ENCODE measurements around the gene CYP46A1.

The CYP46A1 gene

DNA sequence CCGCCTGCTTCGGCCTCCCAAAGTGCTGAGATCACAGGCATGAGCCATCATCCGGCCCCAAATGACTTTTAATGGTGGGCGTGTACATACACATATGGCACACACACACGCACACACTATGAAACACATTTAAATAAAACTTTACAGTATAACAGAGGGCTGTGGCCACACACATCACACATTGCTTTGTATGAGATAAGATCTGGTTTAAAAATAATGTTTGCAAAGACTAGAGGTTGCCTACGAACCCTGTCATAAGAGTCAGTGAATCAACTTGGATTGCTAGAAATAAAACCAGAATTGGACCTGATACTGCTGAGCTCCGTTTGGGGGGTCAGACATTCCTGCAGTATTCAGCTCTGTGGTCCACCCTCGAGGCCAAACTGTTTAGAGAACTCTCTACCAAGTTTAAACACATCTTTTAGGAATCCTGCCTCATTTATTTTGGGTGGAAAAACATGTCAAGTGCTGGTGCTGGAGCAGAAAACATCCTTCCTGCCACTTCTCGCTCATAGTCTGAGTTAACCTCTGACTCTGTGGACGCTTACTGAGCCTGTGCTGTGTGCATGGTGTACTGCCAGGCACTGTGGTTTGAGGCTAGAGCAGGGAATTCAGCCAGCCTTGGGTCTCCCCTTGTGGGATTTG is 61.3 kb downstream of the CYP46A1 start:
- DNase-seq (ENCODE audit: low spot score) = no peak

DNA sequence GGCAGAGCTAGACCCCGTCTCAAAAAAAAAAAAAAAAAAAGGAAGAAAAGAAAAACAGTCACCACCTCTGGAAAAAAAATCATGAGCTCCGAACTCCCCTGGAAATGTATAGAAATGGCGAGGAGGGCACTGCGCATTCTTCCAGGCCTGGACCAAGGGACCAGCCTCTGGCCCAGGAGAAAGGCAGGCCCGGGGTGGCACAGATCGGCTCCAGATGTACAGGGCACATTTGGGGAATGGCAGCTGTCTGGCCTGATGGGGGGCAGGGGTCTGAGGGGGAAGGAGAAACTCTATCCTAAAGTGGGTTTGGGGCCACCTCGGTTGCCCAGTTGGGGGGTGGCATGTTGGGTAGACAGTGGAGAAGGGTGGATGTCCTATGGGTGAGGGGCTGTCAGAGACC is 63.1 kb downstream of the CYP46A1 start:
- DNase-seq (ENCODE audit: low spot score) = no peak

DNA sequence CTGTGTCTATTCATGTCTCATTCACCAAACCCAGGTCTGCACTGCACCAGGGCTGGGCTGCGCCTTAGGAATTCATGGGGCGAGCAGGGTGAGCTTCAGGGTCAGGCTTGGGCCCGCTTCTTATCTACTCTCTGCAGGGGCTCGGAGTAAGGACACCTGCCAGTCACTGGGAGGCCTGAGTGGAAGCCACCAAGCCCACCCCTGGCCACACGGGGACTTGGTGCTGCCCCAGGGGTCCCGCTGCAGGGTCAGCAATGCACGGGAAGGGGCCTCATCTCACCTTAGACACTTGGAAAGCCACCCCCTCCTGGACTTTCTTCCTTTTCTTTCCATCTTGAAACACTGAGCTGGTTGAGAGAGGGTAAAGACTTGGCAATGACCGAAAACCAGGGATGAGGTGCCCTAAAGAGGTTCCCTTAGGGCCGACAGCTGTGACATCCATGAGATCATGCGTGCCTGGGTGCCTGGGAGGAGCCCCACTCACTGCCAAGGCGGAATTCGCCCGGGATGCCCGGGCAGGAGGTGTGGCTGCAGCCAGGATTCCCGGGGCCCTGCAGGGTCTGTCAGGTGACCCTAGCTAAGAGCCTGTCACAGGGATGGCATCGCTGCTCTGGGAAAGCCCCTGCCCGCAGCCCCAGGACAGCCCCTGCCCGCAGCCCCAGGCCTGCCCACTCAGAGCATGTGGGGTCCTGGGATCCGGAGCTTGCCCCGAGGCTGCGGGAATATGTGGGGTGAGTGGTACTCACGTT is 63.7 kb downstream of the CYP46A1 start:
- no peak for DNase-seq (ENCODE audit: low spot score)

DNA sequence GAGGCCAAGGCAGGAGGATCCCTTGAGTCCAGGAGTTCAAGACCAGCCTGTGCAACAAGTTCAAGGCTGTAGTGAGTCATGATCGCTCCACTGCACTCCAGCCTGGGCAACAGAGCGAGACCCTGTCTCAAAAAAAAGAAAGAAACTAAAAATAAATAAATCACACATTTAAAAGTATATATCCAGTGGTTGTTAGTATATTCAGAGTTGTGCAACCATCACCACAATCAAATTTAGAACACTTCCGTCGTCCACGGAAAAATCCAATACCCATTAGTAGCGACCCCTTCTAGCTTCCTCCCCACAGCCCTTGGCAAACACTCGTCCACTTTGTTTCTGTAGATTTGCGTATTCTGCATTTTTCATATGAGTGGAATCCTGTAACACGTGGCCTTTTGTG is 64.4 kb downstream of the CYP46A1 start:
- no peak for DNase-seq (ENCODE audit: low spot score)

DNA sequence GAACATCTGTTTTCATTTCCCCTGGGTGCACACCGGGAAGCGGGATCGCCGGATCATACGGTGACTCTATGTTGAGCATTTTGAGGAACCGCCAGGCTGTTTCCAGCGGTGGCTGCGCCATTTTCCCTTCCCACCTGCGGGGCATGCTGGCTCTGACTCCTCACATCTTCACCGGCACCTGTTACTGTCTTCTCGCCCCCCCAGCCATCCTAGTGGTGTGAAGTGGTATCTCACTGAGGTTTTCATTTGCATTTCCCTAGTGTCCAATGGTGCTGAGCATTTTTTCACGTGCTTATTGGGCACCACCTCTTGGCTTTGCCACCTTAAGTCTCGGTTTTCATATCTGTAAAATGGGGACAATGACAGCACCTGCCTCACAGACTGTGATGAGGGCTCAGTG is 65.0 kb downstream of the CYP46A1 start:
- DNase-seq (ENCODE audit: low spot score) = no peak

DNA sequence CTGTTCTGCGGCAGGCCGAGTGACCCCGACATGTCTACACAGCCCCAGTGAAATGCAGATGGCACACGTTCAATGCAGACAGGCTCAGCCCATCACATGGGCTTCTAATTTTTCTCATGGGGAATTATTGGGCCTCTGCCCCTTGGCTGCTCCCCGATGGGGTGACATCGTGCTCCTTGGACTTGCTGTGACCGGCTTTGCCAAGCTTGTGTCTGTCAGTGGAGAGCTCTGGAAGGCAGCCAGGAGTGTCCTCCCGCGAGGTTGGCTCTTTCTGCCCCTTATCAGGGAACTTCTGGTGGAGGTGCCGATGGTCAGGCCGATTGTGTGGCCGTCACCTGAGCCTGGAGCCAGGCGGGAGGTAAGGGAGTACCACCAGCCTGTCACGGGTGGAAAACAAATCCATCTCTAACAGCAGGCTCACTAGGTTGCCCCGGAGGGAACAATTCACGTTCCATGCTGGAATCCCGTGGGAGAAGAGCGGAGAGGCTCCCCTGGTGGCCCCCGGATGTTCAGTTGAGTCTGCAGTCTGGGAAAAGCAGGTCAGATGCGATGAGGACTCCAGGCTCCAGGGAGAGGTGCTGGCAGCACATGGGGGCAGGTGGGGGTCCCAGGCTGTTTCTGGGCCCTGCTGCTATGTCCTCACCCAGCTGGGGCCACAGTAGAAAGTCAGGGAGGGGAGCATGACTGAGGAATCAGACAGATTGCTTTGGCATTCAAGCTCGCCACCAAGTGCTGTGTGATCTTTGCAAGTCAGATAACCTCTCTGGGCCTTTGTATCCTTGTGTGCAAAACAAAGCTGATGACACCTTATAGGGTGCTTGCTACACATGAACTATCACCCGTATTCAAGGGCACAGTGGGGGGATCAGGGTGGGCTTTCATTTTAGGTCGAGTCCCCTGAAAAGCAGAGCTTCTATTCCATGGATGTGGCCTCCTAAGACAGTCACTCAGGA is 65.9 kb downstream of the CYP46A1 start:
- DNase-seq (ENCODE audit: low spot score) = no peak

DNA sequence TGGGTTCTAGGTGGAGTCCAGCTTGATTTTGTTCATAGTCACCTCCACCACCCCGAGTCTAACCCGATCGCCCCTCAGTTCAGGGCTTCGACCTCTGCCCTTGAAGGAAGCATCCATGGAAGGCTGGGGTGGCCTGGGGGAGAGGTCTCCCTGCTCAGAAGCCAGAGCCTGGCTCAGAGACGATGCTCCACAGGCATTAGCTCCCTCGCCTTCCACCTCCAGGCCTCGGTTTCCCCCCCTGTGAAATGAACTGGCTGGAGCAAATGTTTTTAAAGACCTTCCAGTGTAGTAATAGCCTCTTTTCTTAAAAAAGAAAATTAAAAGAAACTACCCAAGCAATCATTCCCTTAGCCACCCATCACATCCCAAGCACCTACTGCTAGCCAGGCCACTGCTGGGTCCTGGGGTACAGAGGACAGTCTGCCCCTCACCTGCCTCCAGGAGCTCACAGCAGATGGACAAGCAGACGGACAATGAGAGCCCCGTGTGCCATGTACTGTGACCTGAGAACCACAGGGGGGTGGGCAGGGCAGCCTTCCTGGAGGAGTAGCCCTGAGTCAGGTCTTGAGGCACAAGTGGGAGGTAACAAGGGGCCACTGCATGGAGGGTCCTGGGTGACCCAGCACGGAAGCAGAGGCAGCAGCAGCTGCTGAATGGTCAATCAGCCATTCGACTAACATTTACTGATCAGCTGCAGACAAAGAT is 66.8 kb downstream of the CYP46A1 start:
- no peak for DNase-seq (ENCODE audit: low spot score)

DNA sequence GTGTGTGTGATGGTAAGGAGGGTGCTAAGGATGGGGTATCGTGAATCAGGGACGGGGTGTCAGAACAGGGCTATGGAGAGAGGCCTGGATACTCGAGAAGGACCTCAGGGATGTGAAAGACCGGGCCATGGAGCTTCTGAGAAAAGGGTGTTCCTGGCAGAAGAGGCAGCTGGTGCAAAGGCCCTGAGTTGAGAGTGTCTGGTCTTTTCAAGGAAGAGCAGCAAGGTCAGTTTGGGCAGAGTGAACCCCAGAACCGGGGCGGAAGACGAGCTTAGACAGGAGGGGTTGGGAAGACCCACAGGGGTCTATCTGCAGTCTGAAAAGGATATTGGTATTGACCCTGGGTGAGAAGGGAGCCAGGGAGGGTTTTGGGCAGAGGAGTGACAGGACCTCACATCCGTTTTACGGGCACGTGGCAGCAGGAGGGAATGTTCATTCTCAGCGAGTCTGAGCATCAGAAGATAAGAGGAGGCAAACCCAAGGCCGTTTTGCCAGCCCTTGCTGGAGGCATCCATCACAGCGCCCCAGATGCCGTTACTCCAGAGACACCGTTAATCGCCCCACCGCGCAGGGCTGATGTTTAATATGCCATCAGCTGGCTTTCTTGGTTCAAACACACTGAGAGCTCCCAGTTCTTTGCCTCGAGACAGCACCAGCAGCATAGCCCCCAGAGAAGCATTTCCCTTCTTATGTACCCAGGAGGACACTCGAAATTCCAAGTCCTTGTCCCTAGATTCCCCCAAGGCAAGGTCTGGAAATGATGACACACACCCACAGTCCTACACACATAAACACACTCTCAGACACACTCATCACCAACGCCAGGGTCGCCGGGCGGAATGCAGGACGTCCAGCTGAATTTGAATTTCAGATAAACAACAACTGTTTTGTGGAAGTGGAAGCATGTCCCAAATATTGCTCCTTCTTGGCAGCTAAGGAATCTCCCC is 67.7 kb downstream of the CYP46A1 start:
- no peak for DNase-seq (ENCODE audit: low spot score)

DNA sequence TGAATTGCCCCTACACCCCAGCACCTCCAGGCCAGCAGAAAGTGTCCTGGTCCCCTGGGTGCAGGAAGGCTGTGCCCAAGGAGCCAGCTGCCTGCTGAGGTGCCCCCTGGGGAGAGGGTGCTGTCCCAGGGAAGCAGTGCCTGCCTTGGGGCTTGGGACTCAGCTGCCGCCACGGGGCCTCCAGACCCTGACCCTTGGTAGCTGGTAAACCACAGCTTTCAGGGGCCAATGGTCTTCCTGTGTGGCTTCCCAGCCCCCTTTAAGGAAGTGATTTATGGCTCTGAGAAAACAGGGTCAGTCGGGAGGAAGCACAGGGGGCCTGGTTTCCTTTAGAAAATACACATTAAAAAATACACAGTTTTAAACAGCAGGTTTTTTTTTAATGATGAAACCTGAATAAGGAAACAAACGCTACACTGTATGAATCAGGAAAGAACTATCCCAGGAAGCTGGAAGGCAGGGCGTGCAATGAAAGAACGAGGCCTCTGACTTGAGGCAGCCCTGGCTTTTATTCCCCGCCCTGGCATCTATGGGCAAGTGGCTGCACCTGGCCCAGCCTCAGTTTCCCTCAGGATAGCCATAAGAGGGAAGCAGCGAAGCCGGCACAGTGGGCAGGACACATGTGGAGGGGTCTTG is 68.5 kb downstream of the CYP46A1 start:
- DNase-seq (ENCODE audit: low spot score) = no peak

DNA sequence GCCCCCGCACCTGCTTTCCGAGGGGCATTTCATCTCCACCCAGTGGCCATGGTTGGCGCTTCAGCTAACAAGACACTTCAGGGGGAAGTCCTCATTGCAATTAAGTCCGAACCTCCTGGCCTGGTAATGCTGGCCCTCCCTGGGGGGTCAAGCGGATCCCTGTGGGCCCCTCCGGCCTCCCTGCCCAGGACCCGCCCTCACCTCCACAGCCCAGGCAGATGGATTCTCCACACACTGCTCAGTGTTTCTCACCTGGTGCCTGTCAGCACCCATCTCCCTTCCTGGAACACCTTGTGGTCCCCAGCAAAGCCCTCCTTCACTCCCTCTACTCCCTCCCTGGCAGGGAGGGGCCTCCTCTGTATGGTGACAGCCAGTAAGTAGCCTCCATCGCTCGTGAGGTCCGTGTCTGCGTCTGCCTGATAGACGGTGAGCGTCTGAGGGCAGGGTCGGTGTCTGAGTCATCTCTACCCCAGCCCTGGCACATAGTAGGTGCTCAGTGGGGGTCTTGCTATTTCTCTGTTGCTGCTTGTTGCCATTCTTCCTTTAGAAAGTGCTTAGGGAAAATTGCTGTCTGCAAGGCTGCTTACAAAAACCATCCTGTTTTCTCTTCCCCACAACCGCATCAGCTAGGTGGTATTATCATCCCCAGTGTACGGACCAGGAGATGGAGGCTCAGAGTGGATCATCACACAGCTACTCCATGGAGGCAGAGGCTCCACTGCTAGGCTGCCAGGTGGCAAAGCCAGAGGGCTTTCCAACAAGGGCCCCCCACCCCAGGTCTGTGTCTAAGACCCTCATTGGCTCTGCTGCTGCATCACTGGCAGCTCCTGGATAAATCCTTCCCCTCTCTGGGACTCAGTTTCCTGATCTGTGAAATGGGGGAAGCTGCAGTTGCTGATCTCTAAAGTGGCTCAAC is 69.4 kb downstream of the CYP46A1 start:
- DNase-seq (ENCODE audit: low spot score) = no peak

DNA sequence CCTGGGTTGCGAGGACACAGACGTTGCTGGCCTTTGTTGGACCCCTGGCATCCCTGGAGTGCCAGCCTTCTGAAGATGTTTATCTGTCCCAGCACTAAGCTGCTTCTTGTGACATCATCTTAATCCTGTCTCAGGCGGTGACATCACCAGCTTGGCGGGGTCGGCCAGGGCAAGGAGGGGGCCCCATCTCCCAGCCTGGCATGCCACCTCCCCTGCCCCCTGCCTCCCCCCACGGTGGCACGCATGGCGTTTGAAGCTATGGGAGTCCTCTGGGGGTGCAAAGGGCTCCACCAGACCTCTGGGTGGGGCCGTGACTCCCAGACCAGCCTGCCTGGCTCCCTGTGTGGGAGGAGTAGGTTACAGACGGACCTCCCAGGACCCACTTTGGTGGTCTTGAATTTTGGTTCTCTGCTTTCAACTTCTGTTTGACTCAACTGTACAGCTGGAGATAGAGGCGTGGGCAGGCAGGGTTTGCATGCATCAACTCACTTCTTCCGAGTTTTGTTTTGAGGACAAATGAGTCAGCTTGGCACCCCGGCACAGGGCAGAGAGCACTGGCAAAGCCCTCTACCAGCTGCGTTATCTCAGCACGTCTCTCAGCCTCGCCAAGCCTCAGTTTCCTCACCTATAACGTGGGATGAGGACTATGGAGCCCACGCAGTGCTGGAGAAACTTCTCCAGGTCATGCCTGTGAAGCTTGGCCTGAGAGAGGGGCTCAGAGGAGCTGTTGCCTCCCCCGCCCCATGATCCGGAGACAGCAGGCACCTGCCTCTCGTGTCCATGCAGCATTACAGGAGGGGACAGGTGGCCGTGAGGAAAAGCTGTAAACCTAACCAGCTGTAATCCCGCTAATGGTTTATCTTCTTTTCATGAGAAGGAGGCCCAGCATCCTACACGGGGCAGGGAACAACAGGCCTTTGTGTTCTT is 70.3 kb downstream of the CYP46A1 start:
- no peak for DNase-seq (ENCODE audit: low spot score)

DNA sequence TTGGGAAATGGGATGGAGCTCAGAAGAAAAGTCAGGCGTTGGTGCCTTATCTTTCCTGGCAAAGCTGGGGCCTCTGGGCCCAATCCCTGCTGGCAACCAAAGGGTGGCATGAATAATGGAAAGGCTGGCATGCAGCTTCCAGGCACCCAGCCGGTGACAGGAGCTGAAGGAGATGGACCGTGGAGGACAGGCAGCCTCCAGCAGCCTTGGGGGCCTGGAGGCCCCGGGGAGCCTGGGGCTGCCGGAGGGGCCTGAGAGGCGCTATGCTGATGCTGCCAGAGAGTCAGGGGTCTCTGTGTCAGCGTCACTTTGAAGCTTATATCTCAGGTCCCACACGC is 70.9 kb downstream of the CYP46A1 start:
- DNase-seq (ENCODE audit: low spot score) = no peak

DNA sequence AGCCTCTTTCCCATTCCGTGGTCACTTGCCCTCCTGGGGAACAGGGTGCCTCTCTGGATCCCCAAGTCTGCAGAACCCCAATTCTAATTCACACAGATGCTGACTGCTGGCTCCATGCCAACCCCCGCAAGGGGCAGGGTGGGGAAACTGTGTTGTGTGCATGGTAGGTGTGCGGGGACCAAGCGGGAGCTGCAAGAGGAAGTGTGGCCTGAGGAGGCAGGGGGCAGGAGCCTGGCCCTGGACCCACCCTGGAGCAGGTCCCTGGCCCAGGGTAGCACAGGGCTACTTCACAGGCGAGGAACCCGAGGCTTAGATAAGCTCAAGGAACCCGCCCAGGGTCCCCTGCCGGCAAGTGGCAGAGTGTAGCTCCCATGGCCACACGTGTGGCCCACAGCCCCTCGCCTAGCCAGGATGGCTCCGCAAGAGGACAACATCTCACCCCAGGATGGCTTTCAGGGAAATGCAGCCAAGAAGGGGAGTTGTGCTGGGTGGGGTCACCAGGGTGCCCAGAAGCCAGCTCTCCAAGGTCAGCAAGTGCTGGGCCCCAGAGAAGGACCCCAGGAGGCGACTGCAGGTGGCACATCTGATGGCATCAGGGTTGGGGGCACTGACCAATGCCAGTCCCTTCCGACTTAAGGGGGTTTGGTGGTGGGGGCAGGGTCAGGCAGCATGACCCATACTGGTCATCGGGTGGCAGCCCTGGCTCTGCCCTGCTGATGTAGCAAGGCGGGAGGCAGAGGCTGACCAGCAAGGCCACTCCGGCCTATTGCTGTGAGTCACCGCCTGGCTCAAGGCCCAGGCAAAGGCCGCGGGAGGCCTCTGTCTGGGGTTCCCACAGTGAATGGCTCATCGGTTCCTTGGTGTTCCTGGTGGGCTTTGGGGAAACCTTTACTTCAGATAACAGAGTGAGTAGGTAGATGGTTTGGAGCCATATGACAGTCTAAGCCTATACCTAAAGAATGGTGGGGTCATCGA is 71.8 kb downstream of the CYP46A1 start:
- DNase-seq (ENCODE audit: low spot score) = no peak

DNA sequence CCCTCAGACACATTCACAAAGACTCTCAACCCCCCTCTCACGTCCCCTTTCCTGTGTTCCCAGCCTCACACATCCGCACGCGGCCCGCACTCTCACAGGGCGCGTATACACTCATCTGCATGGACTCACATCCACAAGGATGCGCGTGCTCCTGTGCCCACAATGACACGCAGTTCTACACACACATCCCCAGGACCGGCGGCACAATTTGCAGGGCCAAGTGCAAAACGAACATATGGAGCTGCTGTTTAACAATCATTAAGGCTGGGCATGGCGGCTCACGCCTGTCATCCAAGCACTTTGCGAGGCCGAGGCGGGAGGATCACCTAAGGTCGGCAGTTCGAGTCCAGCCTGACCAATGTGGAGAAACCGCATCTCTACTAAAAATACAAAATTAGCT is 72.7 kb downstream of the CYP46A1 start:
- no peak for DNase-seq (ENCODE audit: low spot score)

DNA sequence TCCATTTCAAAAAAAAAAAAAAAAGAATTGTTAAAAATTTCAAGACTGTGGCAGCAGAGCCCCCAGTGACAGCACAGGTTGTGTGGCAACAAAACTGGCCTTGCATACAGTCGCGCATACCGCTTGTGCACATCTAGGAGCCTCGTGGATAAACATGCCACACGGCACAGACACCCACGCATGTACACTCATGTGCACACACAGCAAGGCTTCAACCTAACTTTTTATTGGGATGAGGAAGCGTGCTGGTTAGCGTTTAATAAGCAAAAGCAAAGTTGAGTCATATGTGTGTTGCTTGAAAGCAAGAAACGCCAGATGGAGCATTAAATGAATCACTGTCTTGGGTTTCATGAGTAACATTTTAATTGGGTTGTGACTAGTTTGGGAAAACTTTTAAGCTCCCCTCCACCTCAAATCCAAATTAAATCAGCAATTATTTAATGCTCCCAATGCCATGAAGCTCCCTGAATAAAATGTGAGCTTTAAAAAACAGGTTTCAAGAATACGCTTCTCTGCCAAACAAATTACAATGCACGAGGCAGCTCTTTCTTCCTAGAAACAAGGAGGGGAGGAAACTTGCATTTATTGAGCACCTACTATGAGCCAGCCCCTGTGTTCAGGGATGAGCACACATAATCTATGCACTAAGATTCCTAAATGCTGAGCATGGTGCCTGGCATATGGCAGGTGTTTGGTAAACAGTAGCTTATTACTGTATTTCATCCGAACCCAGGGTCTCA is 73.4 kb downstream of the CYP46A1 start:
- DNase-seq (ENCODE audit: low spot score) = no peak

DNA sequence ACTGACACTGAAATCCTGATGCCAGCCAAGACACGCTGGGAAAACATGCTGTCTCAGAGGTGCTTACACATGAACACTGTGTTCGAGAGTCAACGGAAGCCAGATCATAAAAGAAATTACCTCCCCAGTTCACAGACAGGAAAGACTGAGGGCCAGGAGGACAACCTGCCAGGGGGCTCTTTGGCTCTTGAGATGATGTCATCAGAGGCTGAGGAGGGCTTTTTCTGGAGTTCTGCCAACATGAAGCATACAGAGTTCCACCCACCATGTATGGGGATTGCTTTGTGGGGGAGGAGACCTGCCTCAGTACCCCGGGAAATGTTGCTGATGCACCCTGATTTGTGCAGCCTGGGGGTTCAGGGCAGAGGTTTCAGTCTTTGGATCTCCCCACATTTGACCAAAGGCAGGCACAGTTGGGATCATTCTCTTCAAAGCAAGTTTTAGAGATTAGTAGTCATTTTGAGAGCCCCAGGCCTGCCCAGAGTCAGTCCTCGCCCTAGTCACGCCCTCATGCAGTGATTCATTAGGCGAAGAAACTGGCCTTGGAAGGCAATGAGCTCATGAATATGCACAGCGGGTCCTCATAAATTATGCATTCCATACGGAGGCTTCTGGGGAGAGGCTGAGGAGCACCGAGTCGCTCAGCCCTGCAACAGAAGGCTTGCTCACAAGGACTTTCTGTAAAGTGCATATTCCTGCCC is 74.2 kb downstream of the CYP46A1 start:
- DNase-seq (ENCODE audit: low spot score) = no peak

Measured in CD4-positive, alpha-beta T cell treated with Interleukin-6 at 100 ng/mL for 8 hours (primary cell).